ENCODE results near the gene THAP12. TPM values are rescaled to one million over a fixed set of nuclear protein-coding genes. Genes with fewer than 3 reads are reported as not detected.

THAP12 gene
- total and polyA plus RNA-seq, 2 of the 13 experiments (the other 11 are each of a cell fraction or from before 2014, with no cell fraction given): 18.8 to 51.3 TPM

DNA sequence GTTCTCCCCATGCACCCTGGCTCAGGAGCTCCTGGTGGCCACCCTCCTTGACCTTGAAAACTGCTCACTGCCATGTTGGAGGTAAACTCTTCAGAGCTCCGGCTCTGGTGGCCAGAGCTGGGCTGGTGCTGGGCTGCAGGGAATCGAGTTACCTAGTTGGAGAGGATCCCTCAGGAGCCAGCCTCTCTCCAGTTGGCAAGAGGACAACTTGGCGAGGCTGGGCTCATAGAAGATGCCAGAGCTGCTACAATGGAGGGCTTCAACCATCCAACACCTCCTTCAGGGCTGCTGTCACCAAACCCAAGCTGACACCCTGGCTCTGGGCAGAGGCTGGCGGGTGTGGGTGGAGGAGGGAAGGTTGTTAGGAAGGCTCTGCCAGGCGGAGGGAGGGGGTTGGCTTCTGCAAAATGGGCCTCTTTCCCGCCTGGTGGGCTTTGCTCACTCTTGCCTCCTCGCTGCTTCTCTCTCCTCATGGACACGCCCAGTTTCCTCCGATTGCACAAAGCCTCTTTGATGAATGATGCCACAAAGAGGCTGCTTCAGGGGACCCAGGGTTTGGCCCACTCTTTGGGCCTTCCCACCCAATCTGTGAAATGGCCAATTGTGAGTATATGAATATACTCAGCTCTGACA is 53.1 kb downstream of the THAP12 start (continued):
- no peak for TF ChIP-seq SRSF1 (optimal IDR thresholded peaks at IDR 0.05; ENCODE audit: low read depth, low read length)
- TF ChIP-seq LBX2 (CRISPR knock-in tag; IDR thresholded peaks at IDR 0.05; ENCODE audit: borderline replicate concordance): no peak
- TF ChIP-seq, protein P1, sequence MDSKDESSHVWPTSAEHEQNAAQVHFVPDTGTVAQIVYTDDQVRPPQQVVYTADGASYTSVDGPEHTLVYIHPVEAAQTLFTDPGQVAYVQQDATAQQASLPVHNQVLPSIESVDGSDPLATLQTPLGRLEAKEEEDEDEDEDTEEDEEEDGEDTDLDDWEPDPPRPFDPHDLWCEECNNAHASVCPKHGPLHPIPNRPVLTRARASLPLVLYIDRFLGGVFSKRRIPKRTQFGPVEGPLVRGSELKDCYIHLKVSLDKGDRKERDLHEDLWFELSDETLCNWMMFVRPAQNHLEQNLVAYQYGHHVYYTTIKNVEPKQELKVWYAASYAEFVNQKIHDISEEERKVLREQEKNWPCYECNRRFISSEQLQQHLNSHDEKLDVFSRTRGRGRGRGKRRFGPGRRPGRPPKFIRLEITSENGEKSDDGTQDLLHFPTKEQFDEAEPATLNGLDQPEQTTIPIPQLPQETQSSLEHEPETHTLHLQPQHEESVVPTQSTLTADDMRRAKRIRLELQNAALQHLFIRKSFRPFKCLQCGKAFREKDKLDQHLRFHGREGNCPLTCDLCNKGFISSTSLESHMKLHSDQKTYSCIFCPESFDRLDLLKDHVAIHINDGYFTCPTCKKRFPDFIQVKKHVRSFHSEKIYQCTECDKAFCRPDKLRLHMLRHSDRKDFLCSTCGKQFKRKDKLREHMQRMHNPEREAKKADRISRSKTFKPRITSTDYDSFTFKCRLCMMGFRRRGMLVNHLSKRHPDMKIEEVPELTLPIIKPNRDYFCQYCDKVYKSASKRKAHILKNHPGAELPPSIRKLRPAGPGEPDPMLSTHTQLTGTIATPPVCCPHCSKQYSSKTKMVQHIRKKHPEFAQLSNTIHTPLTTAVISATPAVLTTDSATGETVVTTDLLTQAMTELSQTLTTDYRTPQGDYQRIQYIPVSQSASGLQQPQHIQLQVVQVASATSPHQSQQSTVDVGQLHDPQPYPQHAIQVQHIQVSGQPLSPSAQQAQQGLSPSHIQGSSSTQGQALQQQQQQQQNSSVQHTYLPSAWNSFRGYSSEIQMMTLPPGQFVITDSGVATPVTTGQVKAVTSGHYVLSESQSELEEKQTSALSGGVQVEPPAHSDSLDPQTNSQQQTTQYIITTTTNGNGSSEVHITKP (CRISPR knock-in tag; IDR thresholded peaks at IDR 0.05; ENCODE audit: low read depth): no peak

GRCh38 chr11:76327202-76327601 is 53.7 kb downstream of the THAP12 start:
- Histone ChIP-seq H4K20me1 (ENCODE audit: insufficient read depth, low read length) (no peaks in the 10 kb centered on the region), H3K36me3 (replicated peaks in 1 of 2; ENCODE audit: control insufficient read depth in 1 of 2, insufficient read depth in 2 of 2, low read length in 2 of 2) (no peaks in the 10 kb centered on the region), H3K4me3 (replicated peaks in 1 of 3; ENCODE audit: insufficient read depth in 1 of 3, low read depth in 2 of 3, low read length in 3 of 3) (no peak overlapping the region), H3K27ac (ENCODE audit: extremely low read length, insufficient read depth, low read length) (no peak overlapping the region), H2AFZ (ENCODE audit: low read length) (no peak overlapping the region), H3K4me1 (ENCODE audit: insufficient read depth, low read length) (peaks cover 35% of the 10 kb centered on the region), H3K4me2 (ENCODE audit: low read depth, low read length) (no peak overlapping the region), H3K79me2 (ENCODE audit: insufficient read depth, low read length) (no peaks in the 10 kb centered on the region), H3K27me3 (ENCODE audit: control insufficient read depth in 1 of 2, insufficient read depth in 2 of 2, low read length in 2 of 2) (no peaks in the 10 kb centered on the region), H3K9me3 (ENCODE audit: low read length) (no peaks in the 10 kb centered on the region), H3K9ac (ENCODE audit: insufficient read depth, low read depth, low read length) (no peak overlapping the region)
- WGBS (ENCODE audit: low lambda C conversion rate): 20% methylated on average over 1 of the region's 1 CpG
- FAIRE-seq (no peak), ATAC-seq (no peak), DNase-seq (ENCODE audit: low spot score) (no peak)
- no peak for TF ChIP-seq ATAD3A (CRISPR knock-in tag; IDR thresholded peaks at IDR 0.05)
- TF ChIP-seq, protein P2, sequence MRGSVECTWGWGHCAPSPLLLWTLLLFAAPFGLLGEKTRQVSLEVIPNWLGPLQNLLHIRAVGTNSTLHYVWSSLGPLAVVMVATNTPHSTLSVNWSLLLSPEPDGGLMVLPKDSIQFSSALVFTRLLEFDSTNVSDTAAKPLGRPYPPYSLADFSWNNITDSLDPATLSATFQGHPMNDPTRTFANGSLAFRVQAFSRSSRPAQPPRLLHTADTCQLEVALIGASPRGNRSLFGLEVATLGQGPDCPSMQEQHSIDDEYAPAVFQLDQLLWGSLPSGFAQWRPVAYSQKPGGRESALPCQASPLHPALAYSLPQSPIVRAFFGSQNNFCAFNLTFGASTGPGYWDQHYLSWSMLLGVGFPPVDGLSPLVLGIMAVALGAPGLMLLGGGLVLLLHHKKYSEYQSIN (CRISPR knock-in tag; IDR thresholded peaks at IDR 0.05; ENCODE audit: borderline replicate concordance): no peak
- no peak for TF ChIP-seq RARG (CRISPR knock-in tag; IDR thresholded peaks at IDR 0.05; ENCODE audit: low read depth)
- TF ChIP-seq NFIB (CRISPR knock-in tag; IDR thresholded peaks at IDR 0.05; ENCODE audit: borderline replicate concordance): no peak
- TF ChIP-seq CHD2 (IDR thresholded peaks at IDR 0.05; ENCODE audit: low read depth, low read length): no peak
- no peak for TF ChIP-seq ZNF343 (CRISPR knock-in tag; IDR thresholded peaks at IDR 0.05)
- TF ChIP-seq, protein P3, sequence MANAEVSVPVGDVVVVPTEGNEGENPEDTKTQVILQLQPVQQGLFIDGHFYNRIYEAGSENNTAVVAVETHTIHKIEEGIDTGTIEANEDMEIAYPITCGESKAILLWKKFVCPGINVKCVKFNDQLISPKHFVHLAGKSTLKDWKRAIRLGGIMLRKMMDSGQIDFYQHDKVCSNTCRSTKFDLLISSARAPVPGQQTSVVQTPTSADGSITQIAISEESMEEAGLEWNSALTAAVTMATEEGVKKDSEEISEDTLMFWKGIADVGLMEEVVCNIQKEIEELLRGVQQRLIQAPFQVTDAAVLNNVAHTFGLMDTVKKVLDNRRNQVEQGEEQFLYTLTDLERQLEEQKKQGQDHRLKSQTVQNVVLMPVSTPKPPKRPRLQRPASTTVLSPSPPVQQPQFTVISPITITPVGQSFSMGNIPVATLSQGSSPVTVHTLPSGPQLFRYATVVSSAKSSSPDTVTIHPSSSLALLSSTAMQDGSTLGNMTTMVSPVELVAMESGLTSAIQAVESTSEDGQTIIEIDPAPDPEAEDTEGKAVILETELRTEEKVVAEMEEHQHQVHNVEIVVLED (CRISPR knock-in tag; IDR thresholded peaks at IDR 0.05; ENCODE audit: borderline replicate concordance): no peak
- no peak for TF ChIP-seq ZNF367 (CRISPR knock-in tag; IDR thresholded peaks at IDR 0.05; ENCODE audit: borderline replicate concordance)
- no peak for TF ChIP-seq THYN1 (CRISPR knock-in tag; IDR thresholded peaks at IDR 0.05; ENCODE audit: borderline replicate concordance, low read depth)
- TF ChIP-seq, protein P4, sequence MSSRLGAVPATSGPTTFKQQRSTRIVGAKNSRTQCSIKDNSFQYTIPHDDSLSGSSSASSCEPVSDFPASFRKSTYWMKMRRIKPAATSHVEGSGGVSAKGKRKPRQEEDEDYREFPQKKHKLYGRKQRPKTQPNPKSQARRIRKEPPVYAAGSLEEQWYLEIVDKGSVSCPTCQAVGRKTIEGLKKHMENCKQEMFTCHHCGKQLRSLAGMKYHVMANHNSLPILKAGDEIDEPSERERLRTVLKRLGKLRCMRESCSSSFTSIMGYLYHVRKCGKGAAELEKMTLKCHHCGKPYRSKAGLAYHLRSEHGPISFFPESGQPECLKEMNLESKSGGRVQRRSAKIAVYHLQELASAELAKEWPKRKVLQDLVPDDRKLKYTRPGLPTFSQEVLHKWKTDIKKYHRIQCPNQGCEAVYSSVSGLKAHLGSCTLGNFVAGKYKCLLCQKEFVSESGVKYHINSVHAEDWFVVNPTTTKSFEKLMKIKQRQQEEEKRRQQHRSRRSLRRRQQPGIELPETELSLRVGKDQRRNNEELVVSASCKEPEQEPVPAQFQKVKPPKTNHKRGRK (CRISPR knock-in tag; IDR thresholded peaks at IDR 0.05): no peak
- TF ChIP-seq ZSCAN25 (CRISPR knock-in tag; IDR thresholded peaks at IDR 0.05): no peak
- no TSS peak for BruUV-seq (replicated peaks)
- POLR2A ChIA-PET: interaction anchor here (0.5 kb wide), 1 partner anchor 1285 kb away, joined by 3 read pairs; no protein-coding TSS in a partner anchor
- intact Hi-C loops (cut with micrococcal nuclease; ENCODE audit: unreplicated experiment) (no loop called here), in situ Hi-C loops (cut with HindIII; ENCODE audit: extremely low pct_ligation_motif_present, low pct_unique_long_range_greater_than_20kb) (no loop called here)
- CTCF ChIA-PET (ENCODE audit: low intra/inter-chr PET ratio, low total read pairs): no interaction called here

Measured in HepG2 (cell line).